Kidney tubule cell (primary cell): ENCODE measurements around the gene VGLL4.
"Not testable (repeated sequence)": the region's sequence is repeated elsewhere in the genome, so short reads cannot be mapped to it uniquely, and the experiment has no call there.

ENCODE experiments used
- DNase-seq: peaks from one replicate; pipeline ENCODE4 v3.0.0-alpha.2; 2018; ENCODE audit warnings: low spot score

The VGLL4 gene

DNA sequence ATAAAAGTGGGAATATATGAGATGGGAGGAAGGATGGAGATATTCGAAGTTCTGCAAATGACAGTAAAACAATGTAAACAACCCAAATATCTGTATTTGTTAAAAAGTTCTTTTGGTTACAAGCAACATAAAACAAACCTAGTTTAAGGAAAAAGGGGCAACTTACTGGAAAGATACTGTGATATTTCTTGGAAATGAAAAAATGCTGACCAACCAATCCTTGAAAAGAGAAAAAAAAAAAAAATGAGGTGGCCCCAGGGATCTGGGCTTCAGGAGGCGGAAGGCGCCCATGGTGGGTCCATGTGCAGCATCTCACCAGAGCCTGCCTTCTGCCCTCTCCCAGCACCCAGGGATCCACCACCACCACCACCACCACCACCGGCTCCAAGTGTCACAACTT lies 59.1 kb downstream of the VGLL4 start:
- no peak for DNase-seq

DNA sequence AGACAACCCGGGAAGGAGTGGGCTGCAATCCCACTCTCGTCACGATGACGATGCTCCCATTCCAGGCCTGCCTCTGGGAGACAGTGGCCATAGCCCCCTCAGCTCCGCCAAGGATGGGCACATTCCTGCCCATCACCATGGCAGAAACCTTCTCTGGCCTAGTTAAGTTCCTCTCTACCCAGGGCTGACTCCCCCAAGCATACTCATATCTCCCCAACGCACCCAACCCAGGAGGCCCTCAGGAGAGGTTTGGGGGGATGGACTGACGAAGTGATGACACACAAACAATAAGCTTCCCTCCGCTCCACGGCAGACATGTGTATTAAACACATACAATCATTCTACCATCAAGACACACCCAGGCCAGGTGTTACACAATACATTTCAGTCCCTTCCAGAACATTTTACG lies 60.1 kb downstream of the VGLL4 start:
- DNase-seq = no peak

DNA sequence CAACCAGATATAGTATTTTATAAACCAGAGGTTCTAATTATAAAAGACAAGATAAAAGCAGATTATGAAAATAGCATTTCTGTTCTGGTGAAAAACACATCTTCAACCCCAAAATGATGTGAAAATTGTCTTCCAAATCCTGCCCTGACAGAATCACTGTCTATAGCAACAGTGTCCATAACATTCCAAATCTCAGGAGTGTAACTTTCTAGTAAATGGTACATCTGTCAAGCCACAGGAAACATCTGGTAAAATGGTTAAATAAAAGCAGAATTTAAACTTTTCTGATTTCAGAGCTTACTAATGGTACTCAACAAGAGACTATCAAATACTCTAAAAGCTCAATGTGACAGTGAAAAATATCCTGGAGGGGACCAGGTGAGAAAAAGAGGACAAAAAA lies 60.5 kb downstream of the VGLL4 start:
- DNase-seq = no peak

DNA sequence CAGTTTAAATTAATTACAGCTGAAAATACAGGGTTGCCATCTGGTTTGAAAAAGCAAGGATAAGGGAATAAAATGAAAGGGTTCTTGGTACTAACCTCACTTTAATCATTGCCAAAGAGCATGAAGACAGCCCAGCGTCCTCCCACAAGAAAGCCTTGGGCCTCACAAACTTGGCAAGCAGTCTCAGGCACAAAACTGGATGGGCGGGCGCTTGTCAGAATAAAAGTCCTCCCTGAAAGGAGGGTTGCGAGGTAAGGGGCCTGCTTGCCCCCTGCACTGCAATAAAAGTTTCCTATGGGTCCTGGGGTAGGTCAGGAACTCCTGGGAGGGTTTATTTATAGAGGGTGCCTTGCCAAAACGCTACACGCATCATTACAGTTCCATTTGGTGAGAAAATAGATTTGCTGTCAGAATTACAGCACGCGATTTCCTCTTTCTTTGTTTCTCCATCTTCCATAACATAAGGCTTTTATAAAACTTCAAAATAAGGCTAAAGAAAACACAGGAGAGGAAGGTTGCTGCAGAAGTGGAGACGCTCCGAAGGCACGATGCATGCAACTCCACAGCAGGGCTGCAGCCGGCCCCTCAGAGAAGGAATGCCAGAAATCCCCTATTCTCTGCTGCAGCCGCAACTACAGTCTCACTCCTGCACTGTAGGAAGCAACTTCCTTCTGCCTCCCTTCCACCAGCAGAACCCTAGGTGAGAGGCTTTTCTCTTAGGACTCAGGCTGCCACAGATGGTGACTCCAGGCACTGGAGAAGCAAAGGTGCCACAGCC lies 61.3 kb downstream of the VGLL4 start:
- DNase-seq = peak; percentile 55

DNA sequence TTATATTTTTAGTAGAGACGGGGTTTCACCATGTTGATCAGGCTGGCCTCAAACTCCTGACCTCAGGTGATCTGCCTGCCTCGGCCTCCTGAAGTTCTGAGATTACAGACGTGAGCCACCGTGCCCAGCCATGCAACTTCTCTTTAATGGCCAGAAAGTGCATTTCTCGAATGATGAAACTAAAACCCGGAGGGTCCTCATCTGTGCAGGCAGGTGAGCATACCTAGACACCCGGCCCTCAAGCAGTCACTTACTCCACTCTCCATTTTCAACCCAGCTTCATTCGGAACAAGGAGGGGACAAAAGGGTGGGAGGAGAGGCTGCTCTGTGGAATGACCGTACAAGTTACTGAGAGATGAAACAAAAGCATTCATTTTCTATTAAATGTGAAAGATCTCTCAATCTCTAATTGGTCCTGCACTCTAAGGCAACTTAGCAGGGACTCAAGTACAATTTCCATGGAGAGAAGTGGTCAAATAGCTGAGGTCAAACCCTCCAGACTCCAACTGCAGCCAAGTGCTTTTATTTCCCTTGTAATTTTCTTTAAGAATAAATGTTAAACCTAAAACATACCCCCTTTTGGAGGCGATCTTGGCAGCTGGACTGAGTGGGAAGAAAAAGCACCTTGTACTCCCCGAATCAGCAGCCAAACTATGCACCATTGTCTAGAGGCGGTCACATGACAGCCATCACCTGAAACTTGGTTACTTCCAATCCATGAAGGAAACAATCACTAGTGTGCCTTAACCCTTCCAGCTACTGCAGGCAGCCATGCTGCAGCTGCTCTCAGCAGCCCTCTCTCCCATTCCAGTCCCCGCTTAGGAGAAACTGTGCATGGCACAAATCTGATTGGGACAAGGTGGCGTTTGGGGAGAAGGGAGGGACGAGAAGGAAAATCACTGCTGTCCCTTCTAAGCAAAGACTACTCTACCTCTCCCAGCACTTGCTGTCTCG lies 62.2 kb downstream of the VGLL4 start:
- peak; percentile 28 for DNase-seq

DNA sequence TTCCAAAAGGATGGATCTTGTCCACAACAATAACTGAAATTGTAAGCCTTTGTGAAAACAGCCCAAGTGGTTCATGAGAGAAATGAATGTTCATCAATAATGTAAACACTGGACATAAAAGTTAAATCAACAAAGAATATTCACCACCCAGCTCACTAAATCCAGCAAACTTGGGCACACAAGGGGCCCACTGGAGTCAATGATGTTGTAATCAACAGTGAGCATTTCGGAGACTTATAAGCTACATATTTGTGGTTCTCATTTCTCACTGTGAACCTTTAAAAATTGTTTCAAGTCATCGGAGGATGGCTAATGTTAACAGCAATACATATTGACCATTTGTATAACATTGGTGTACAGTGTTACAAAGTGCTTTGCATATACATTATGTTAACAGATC lies 63.1 kb downstream of the VGLL4 start:
- DNase-seq = no peak

DNA sequence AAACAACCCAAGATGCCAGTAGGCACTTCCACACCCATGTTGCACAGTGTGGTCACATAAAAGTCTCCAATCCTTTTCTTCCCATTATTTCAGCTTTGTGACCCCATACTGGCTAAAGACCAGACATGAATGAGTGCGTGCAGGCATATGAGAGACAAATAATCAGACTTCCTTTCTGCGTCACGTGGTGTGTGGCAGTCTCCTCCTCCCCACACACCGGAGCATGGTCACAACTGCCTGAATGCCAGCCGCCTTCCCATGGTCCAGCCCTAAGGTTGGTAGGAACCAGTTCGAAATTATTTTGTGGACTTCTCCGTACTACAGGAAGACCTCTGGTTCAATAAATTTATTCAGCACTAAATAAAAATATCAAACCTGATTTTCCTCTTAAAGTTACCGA lies 65.5 kb downstream of the VGLL4 start:
- no peak for DNase-seq

DNA sequence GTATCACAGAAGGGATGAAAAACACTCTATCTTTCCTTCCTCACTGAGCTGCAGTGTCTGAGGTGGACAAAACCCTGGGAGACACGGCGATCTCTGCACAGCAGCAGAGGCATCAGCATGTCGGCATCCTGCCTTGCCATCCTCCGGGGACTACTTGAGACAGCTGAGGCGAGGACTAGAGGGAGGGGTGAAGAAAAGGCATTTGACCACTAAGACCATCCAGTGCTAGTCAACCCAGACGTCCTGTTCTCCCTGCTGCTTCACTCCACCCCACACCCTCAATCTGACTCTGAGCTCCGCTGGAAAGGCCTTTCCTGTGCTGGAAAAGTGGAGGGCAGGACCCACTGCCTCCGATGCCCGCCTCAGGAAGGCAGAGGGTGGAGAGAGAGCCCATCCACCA lies 67.3 kb downstream of the VGLL4 start:
- DNase-seq = no peak

DNA sequence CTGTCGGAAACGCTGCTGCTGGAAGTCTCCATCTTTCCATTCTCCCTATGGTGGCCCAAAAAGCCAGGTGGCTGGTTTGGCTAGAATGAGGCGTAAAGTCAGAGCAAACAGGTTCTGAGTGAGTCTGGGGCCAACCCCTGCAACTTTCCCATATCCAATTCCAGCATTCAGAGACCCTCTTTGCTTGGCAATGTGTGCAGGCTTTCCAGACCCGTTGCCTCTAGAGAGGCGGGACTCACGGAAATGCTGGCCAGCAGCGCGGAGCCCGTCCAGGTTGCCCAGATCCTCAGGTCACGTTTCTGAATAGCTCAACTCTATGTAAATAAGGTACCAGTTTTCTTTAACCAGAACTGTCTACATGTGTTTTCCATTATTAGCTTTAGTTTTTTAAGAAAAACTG lies 68.0 kb downstream of the VGLL4 start:
- DNase-seq = no peak

DNA sequence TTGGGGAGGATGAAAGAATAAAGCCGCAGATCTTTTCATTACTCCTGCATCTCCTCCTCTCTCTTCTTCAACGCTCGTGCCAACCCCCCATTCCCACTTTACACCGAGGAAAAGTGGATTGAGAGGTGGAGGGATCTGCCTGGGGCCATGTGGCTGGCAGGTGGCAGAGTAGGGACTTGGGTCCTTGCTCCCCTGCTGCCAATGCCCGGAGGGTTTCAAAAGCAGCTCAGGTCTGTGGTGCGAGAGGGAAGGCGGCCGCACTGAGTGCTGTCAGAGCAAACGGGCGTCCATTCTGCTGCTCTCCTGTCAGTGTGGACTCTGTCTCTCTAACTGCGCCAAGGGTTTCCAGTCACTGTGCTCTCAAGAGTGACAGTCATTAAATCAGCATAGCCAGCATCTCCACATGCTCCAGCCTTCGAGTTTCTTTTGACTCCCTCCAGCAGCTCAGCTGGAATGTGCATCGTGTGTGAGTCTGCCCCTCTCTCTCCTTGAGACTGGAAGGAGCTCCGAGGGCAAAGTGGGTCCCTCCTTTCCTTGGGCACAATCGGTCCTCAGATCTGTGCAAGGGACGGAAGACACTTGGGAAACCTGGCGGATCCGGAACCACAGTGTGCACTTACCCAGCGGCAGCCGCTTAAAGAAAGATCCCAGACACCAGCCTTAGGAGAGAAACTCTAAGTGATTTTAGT lies 68.6 kb downstream of the VGLL4 start:
- no peak for DNase-seq

DNA sequence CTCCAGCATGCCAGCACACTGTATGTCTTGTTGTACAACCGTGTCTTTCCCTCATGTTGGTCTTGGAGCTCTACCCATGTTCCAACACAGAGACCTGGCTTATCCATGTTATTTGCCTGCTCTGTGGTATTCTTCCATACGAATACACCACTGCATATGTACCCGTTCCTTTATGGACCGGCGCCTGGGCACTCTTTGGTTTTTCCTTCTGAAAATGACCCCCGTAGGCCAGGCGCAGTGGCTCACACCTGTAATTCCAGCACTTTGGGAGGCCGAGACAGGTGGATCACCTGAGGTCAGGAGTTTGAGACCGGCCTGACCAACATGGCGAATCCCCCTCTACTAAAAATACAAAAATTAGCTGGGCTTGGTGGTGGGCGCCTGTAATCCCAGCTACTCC lies 71.1 kb downstream of the VGLL4 start:
- not testable (repeated sequence) for DNase-seq

DNA sequence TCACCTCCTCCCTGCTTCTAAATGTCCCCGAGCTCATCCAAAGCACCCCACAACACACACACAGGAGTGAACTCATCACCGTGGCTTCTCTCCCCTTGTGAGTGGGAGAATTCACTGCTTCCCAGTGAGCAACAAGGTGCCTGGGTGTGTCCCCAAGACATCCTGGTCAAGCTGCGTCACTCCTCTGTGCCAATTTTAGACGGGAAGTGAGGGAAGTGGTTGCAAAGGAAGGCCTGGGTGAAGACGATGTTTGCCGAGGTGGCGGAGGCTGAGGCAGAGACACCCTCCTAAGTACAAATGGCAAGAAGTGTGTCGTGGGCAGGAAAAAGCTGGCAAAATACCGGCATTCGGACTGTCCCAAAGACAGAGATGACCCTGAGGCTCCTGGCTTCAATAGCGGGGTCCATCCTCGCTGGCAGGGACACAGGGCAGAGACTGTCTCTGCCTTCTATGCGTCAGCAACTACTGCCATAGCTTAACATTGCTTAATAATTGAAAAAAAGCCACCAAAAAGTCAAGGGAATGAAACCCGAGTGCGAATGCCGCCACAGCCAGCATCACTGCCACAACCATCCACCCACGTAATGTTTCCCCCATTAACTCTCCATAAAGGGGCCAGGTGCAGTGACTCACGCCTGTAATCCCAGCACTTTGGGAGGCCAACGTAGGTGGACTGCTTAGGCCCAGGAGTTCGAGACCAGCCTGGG lies 72.8 kb downstream of the VGLL4 start:
- DNase-seq = no peak

DNA sequence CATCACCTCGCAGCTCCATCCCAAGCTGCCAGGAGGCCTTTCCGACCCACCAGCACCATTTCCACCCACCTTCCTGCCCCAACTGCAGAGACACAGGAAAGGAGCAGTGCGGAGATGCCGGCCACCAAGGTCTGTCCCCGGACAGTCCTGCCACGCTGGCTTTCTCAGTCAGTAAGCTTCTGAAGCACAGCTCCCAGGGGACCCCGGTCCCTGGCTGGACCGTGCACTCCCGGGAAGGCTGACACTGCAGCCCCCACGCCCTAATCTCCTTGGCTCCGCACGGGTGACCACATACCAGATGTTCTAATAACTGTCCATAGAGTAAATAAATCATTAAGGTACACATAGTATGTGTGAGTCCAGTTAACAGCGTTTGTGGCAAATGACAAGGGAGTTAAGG lies 73.5 kb downstream of the VGLL4 start:
- DNase-seq = no peak

DNA sequence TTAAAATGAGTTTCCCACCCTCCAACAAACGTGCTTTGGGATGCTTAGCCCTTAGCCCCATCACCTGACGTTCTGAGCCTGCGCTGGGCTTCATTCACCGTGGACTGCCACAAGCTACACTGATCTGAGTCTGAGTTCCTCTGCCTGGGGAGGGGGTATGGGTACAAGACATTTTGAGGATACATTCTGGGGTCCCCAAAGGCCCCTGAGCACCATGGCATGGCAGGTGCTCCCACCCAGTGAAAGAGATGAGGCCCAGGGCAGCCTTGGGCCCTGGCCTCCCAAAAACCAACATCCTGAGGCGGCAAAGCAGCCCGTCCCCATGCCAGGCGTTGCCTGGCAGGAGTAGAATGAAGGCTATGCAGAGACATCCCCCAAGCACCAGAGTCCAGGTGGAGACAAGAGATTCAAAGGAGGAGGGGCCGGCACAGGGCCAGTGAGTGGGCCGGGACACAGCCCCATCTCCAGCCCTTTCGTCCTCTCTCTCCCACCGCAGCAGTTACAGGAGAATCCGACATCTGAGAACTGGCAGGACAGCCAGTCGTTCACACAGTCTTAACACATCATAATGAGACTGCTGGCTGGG lies 74.5 kb downstream of the VGLL4 start:
- DNase-seq = no peak

DNA sequence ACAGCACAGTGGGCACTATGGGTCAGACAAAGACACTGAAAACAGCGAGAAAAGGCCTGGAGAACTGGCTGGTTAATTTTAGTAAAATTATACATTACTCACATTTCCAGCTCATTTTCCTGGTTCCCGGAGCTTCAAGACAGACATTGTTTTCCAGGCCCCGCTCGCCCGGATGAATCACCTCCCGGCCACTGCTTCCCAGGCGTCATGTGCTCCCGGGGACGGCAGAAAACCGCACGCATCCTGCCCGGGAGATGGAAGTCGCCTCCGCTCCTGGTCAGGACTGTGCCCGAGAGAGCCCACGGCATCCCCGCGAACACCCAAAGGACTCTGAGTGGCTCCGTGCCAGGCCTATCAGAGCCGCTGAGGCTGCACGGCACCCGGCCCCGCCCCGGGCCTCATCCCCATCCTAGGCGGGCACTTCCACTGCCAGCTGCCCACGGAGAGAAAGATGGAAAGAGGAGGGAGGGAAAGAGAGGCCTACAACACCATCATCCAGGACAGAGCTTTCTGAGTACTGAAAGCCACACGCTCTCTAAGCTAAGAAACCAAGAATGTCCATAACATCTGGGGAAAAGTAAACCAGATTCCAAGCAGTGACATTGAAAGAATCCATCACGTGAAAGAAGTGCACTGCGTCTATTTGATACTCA lies 75.1 kb downstream of the VGLL4 start:
- DNase-seq = peak; percentile 67

DNA sequence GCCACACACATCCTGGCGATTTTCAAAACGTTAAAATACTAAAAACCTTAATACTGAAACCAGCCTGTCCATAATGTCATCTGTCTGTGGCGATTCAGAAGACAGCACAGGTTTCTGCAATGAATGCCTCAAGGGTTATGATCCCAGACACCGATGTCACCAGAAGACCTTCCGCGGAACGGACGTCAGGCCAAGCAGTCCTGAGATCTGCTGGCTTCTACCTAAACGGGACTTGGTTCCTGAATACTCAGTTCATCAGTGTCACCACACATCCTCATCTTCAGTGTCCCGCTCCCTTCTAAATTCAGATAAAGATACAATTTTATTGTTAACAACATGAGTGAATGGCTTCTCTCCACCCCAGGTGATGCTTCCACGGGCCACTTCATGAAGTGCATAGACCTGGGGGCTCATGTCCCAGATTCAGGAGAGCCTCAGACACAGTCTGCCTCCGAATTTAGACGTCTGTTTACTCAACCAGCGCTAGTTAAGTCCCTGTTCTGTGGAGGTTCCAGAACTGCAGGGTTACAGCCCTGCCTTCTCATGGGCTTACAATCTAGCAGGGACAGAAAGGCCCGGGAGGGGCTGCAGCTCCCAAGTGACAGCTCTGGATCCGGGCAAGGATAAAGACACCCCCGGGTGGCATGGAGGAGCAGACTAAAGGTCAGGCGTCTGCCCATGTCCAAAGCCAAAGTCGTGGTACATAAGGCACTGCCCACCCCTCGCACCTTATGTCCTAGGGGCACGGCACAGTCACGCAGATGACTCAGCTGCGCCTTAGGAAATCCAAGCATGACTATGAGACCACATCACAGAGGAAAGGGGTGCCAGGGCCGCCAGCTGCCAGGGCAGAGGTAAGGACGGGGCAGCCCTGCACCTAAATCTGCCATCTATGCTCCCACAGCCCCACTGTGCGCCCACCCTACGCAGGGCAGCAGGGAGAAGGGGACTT lies 75.9 kb downstream of the VGLL4 start:
- peak; percentile 19 for DNase-seq

DNA sequence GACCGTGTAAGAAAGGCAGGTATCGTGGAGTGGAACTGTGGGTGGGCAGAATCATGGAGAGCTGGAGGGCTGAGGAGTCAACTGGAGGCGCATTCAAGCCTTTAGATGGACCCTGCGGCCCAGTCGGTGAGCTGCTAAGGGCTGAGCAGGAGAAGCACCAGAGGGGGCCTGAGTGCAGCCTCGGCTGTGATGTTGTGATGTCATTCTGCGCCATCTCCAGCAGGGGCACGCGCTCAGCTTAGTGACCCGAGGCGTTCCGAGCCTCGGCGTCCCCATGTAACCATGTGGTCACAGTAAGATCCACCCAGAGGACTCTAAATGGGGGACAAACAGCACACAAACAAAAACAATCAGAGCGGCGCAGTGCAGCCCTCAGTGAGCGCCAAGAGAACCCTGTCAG lies 76.8 kb downstream of the VGLL4 start:
- no peak for DNase-seq

DNA sequence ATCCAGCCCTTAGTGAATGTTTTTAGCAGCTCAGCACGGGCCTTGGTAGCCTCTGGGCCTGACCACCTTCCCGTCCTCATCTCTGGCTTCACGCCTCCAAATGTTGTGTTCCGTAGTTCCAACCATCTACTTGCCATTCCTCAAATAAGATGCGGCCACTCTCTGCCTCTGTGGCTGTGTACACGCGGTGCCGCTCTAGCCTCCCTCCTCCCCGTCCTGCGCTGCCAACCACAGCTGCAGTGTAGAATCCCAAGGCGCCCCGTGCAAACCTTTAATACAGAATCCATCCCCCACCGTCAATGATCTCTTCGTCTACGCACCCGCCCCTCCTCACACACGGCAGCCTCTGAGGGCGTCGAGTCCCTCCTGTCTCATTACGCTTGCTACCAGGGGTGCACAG lies 77.2 kb downstream of the VGLL4 start:
- no peak for DNase-seq

DNA sequence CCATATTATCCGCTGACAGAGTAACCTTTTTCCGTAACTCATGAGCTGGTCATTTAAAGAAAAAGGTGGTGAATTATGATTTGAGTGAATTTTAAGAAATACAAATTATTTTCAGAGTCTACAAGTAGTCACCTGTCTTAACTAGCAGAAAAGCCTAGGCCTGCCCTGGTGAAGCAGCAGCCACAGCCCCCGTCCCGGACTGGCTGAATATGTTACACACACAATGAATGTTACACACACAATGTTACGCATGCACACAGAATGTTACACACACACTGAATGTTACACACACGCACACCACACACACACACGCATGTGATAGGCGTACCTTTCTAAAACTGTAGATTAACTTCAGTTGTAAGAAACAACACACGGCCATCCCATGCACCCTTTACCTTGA lies 77.8 kb downstream of the VGLL4 start:
- no peak for DNase-seq

DNA sequence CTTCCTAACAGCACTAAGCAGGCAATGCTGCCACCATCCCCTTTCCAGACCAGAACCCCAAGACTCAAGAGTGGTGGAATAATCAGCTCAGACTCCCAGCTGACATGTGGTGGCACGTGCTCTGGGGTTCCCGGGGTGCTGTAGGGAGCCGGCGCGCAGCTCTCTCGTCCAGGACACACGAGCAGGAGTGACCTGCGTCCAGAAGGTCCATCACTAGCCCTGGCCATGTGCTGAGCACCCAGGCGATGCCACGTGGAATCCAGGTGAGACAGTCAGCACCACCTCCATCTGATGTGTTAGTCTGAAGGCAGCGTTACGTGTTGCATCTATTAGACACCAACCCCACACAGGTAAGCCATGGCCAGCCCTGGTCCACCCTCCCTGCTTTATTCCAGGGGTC lies 78.2 kb downstream of the VGLL4 start:
- no peak for DNase-seq
